Kidney epithelial cell (primary cell): ENCODE measurements around the gene TGM6. TPM values are rescaled to one million over a fixed set of nuclear protein-coding genes. Genes with fewer than 3 reads are reported as not detected.
"Not testable (repeated sequence)": the region's sequence is repeated elsewhere in the genome, so short reads cannot be mapped to it uniquely, and the experiment has no call there.

Source experiments
- DNase-seq: peaks from one replicate; pipeline ENCODE4 v3.0.0-alpha.2; 2010; ENCODE audit warnings: low read depth
- H3K27me3 ChIP-seq: 2 replicates; pipeline ENCODE4 v1.6.0; 2011; ENCODE audit warnings: low read length; ENCODE audit not compliant: control insufficient read depth, insufficient read depth
- H3K36me3 ChIP-seq: 2 replicates; pipeline ENCODE4 v1.5.1; 2011; ENCODE audit warnings: low read length; ENCODE audit not compliant: control insufficient read depth, insufficient read depth
- H3K4me3 ChIP-seq: 2 replicates; pipeline ENCODE4 v1.5.1; 2011; ENCODE audit warnings: low read depth, mild to moderate bottlenecking, control low read depth, low read length
- total RNA-seq: library from RNA; depleted of rRNA; stranded (reverse); fragments of >200 nt; gene quantifications from 2 replicates; pipeline ENCODE4 v1.2.3, GENCODE V29; 2015
- TF ChIP-seq, protein P1 (sequence below): IDR thresholded peaks from 2 replicates; pipeline ENCODE4 v1.5.1; 2011; ENCODE audit warnings: mild to moderate bottlenecking, moderate library complexity, low read length, control low read depth, inconsistent platforms; ENCODE audit not compliant: insufficient read depth, poor library complexity, severe bottlenecking

TGM6 gene
- total RNA-seq, 1 donor from 2014 or later: not detected

DNA sequence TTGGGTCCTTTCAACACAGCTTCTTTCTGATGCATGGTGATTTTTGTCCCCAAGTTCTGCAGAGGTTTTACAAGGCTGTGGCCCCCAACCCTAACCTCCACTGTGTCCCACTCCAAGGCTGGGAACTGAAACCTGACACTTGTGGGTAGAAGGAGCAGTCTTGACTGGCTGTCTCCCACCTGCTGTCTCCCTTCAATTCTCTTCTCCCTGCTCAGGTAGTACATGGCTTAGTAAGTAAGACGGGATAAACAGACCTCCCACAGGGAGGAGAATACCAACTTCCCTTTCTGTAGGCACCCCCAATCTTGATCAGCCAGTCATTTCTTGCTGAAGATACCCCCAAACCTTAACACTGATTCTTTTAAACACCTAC lies 25.0 kb downstream of the TGM6 start:
- H3K27me3 ChIP-seq: no peaks in the 10 kb centered on the region
- DNase-seq: no peak
- no peaks in the 10 kb centered on the region for H3K36me3 ChIP-seq
- H3K4me3 ChIP-seq: no peak overlapping the region
- TF ChIP-seq, protein P1, sequence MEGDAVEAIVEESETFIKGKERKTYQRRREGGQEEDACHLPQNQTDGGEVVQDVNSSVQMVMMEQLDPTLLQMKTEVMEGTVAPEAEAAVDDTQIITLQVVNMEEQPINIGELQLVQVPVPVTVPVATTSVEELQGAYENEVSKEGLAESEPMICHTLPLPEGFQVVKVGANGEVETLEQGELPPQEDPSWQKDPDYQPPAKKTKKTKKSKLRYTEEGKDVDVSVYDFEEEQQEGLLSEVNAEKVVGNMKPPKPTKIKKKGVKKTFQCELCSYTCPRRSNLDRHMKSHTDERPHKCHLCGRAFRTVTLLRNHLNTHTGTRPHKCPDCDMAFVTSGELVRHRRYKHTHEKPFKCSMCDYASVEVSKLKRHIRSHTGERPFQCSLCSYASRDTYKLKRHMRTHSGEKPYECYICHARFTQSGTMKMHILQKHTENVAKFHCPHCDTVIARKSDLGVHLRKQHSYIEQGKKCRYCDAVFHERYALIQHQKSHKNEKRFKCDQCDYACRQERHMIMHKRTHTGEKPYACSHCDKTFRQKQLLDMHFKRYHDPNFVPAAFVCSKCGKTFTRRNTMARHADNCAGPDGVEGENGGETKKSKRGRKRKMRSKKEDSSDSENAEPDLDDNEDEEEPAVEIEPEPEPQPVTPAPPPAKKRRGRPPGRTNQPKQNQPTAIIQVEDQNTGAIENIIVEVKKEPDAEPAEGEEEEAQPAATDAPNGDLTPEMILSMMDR: no peak

DNA sequence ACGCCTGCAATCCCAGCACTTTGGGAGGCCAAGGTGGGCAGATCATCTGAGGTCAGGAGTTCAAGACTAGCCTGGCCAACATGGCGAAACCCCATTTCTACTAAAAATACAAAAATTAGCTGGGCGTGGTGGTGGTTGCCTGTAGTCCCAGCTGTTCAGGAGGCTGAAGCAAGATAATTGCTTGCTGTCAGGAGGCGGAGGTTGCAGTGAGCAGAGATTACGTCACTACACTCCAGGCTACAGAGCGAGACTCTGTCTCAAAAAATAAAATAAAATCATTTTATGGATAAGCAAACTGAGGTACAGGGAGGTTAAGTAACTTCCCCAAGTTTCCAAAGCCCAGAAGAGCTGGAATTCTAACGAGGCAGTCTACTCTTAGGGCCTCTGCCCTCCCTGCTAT lies 26.7 kb downstream of the TGM6 start:
- H3K36me3 ChIP-seq, H3K27me3 ChIP-seq, H3K4me3 ChIP-seq: not testable (repeated sequence)

DNA sequence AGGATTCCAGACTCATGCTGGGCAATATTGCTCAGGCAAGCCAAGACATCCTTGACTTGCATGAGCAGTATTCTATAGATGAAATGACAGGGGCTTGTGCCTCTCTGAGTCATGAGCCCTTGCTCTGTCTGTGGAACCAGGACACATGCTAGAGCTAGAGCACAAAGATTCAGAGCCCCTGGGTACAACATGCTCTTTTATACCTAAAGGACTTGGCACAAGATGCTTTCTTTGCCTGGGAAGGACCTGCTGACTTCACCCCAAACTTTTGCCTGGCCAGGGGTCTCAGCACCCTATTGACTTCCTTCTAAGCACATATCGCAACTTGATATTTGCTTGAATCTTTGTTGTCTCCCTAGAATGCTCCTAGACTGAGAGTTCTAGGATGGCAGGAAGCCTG lies 27.4 kb downstream of the TGM6 start:
- DNase-seq: no peak
- H3K4me3 ChIP-seq: no peak overlapping the region
- no peaks in the 10 kb centered on the region for H3K27me3 ChIP-seq
- no peaks in the 10 kb centered on the region for H3K36me3 ChIP-seq
- TF ChIP-seq, protein P1: no peak

More for the DNA sequence above, 26.7 kb downstream of the TGM6 start:
- not testable (repeated sequence) for DNase-seq

DNA sequence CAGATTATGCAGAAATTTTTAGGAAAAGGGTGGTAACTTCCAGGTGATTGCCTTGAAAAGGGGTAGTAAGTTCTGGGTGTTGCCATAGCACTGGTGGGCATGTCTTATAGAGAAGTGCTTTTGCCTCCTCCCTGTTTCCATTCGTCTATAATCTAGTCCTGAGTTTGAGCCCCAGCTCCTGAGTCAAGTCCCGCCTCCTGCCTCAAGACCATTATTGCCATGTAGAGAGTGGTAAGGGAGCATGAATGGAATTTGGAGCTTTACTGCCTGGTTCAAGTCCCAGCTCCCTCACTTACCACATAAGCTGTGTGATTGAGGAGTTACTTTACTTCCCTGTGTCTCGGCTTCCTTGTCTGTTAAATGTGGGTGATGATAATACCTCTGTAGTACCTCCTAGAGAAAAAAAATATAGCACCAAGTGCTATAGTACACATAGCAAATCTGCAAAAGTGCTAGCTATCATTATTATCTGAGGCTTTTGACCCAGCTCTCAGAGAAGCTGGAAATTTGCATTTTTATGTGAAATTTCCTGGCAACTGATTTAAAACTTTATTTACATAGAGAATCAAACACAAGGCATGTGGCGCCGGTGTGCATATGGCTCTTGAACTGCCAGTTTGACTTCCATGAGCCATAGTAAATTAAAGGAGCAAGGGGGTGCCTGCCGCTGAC lies 36.0 kb downstream of the TGM6 start:
- no peak for DNase-seq
- Histone ChIP-seq H3K27me3 (no peaks in the 10 kb centered on the region), H3K4me3 (no peak overlapping the region), H3K36me3 (no peaks in the 10 kb centered on the region)
- TF ChIP-seq, protein P1: no peak

DNA sequence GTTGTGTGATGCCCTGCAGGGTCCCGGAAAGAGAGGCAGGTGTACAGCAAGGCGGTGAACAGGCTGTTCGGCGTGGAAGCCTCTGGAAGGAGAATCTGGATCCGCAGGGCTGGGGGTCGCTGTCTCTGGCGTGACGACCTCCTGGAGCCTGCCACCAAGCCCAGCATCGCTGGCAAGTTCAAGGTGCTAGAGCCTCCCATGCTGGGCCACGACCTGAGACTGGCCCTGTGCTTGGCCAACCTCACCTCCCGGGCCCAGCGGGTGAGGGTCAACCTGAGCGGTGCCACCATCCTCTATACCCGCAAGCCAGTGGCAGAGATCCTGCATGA lies 36.5 kb downstream of the TGM6 start:
- no peak for DNase-seq
- TF ChIP-seq, protein P1: no peak
- H3K4me3 ChIP-seq: no peak overlapping the region
- no peaks in the 10 kb centered on the region for H3K36me3 ChIP-seq
- H3K27me3 ChIP-seq: no peaks in the 10 kb centered on the region

DNA sequence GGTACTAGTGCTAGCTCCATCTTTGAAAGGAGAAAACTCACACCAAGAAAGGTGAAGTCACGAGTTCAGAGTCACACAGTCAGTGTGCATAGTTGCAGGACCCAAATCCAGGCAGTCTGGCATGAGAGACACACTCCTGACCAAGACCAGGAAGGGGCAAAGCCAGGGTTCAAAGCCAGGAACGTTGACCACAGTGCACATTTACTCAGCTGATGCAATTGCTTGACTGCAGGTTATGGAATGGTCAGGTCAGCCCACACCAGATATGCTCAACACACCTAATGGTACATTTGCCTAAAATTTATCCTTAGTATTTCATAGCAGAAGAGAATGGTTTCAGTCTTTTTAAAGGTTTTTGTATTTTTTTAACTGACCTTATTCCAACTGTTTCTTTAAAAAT lies 37.7 kb downstream of the TGM6 start:
- TF ChIP-seq, protein P1: no peak
- DNase-seq: no peak
- Histone ChIP-seq H3K27me3 (no peaks in the 10 kb centered on the region), H3K36me3 (no peaks in the 10 kb centered on the region), H3K4me3 (no peak overlapping the region)
